GM08714 (cell line): ENCODE measurements around the gene EHMT1.
"Not testable (repeated sequence)": the region's sequence is repeated elsewhere in the genome, so short reads cannot be mapped to it uniquely, and the experiment has no call there.

ENCODE experiments used
- H3K4me3 ChIP-seq: fragments of 200-500 bp; sonication (Bioruptor generic); 2 replicates; pipeline ENCODE4 v1.5.1; 2014; ENCODE audit warnings: mild to moderate bottlenecking, low read length, inconsistent platforms
- ZNF274 ChIP-seq: IDR thresholded peaks from 2 replicates; pipeline ENCODE4 v1.6.1; 2012; ENCODE audit warnings: mild to moderate bottlenecking, low read depth, low read length

EHMT1 gene

DNA sequence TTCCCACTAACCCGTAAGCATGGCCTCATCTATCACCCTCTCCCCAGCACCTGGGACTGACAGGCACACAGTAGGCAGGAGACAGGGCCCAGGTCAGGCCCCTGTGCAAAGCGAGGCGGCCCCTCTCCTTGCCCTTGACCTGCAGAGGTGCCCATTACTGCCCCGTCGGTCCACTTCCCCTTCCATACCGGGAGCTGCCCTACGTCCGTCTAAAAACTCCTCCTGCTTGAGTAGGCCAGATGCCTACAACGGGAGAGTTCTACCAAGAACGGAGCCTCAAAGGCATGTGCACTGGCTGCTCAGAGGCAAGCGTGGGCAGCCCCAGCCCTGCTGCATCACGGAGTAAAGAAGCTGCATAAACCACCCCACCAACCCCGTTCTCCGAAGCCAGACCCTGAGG, 35.5 kb upstream of the EHMT1 start:
- no peak overlapping the region for H3K4me3 ChIP-seq
- no peak for TF ChIP-seq ZNF274

- no peak overlapping the region for H3K4me3 ChIP-seq
- TF ChIP-seq ZNF274, result no peak
Measured at GRCh38 chr9:137583957-137584356, 34.8 kb upstream of the EHMT1 start.

- TF ChIP-seq ZNF274, result no peak
- no peak overlapping the region for H3K4me3 ChIP-seq
Measured at GRCh38 chr9:137586854-137587253, 32.0 kb upstream of the EHMT1 start.

GRCh38 chr9:137588311-137588710, 30.5 kb upstream of the EHMT1 start:
- TF ChIP-seq ZNF274, result no peak
- H3K4me3 ChIP-seq, result no peak overlapping the region

- H3K4me3 ChIP-seq, result peak overlapping the region; percentile 72; the same call in 1 of the 2 replicates
Measured at GRCh38 chr9:137588891-137589290, 29.9 kb upstream of the EHMT1 start.

GRCh38 chr9:137589441-137590122, 29.2 kb upstream of the EHMT1 start:
- peak overlapping the region; percentile 72 for H3K4me3 ChIP-seq
- TF ChIP-seq ZNF274, result no peak

More at GRCh38 chr9:137588891-137589290, 29.9 kb upstream of the EHMT1 start:
- no peak for TF ChIP-seq ZNF274

DNA sequence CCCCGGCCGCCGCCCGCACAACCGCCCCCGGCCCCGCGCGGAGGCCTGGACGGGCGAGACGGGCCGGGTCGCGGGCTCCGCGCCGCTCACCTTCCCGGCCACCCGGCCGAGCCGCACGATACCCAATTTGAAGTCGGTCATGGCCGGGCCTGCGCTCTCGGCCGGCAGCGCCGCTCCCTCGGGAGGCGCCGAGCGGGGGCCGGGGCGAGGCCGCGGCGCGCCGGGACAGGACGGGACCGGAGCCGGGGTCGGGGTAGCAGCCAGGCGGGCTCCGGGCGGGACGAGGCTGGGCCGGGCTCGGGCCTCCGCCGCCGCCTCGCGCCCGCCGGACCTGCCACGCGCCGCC, 28.7 kb upstream of the EHMT1 start:
- TF ChIP-seq ZNF274, result no peak
- H3K4me3 ChIP-seq, result peak overlapping the region; percentile 72

GRCh38 chr9:137590469-137591383, 28.1 kb upstream of the EHMT1 start, which contains the start of gene ZMYND19:
ZMYND19 (minus strand) TSS chr9:137590512; CDS start chr9:137590263, 249 bp downstream.
- H3K4me3 ChIP-seq, result peak within 1 kb of the TSS; percentile 84
- no peak for TF ChIP-seq ZNF274

GRCh38 chr9:137592767-137593166, 26.0 kb upstream of the EHMT1 start:
- no peak for TF ChIP-seq ZNF274
- H3K4me3 ChIP-seq, result no peak overlapping the region

- TF ChIP-seq ZNF274, result no peak
- H3K4me3 ChIP-seq, result no peak overlapping the region
Measured at GRCh38 chr9:137593176-137593575, 25.6 kb upstream of the EHMT1 start.

DNA sequence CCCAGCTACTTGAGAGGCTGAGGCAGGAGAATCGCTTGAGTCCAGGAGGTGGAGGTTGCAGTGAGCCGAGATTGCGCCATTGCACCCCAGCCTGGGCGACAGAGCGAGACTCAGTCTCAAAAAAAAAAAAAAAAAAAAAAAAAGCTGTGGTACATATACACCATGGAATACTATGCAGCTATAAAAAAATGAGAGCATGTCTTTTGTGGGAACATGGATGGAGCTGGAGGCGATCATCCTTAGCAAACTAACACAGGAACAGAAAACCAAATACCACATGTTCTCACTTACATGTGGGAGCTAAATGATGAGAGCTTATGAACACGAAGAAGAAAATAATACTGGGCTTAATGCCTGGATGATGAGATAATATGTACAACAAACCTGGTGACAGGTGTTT, 22.2 kb upstream of the EHMT1 start:
- H3K4me3 ChIP-seq, result not testable (repeated sequence)

DNA sequence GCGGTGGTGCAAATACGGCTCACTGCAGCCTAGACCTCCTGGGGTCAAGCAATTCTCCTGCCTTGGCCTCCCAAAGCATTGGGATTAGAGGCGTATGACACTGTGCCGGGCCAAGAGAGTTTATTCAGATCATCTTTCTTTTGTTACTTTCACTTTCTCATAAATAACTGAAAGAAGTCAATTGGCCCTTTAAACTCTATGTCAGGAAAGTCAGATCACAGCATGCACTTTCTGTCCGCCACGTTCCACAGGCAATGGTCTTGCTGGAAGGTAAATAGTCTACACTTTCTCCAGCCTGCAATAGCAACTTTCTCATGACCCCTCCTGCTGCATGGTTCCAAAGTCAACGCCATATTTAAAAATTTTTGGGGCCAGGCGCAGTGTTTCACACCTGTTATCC, 19.9 kb upstream of the EHMT1 start:
- H3K4me3 ChIP-seq, result no peak overlapping the region
- TF ChIP-seq ZNF274, result no peak

DNA sequence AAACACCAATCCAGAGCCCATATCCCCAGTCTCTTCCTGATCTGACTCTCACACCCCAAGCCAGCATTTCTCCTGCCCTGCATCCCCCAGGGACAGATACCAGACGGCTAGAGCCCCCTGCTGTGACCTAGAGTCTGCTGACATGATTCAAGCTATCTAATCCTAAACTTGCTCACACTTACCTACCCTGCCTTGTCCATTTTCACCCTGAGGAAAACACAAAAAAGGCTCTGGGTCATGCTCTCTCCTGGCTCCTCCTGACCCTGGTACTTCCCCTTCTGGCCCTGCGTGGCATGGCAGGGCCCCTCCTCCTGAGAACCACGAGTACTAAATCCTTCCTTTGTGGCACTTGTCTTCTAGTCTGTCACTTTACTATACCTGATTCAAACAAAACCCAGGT, 16.1 kb upstream of the EHMT1 start:
- H3K4me3 ChIP-seq, result no peak overlapping the region
- no peak for TF ChIP-seq ZNF274

DNA sequence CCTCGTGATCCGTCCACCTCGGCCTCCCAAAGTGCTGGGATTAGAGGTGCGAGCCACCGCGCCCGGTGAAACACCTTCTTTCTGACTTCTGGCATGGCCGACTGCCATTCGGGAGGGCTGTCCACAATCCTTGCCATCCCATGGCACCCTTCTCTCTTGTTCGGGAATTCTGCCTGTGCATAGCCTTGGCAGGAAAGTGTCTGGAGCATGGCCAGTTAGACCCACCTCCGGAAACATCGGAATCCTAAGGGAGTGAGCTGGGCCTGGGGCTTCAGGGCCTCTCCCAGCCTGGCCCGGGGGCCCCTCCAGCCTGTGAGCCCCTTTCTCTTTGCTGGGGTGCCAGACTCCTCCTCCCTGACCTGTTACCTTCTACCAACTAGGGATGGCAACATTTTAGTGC, 14.9 kb upstream of the EHMT1 start:
- no peak overlapping the region for H3K4me3 ChIP-seq
- no peak for TF ChIP-seq ZNF274
